Hepatocyte (in vitro differentiated cells): ENCODE results near the gene MAP3K5. TPM values are rescaled to one million over a fixed set of nuclear protein-coding genes. Genes with fewer than 3 reads are reported as not detected.

Experiments
- DNase-seq: peaks from one replicate; pipeline ENCODE4 v3.0.0-alpha.2; 2016; ENCODE audit warnings: low spot score
- H2AFZ ChIP-seq: fragments of 200-600 bp; sonication (generic); 2 replicates; pipeline ENCODE4 v1.6.0; 2016; ENCODE audit warnings: antibody characterized with exemption, mild to moderate bottlenecking
- H3K27ac ChIP-seq: fragments of 200-600 bp; sonication (generic); 2 replicates; pipeline ENCODE4 v1.5.1; 2016; ENCODE audit warnings: mild to moderate bottlenecking
- H3K27me3 ChIP-seq: fragments of 200-600 bp; sonication (generic); 2 replicates; pipeline ENCODE4 v1.6.1; 2016
- H3K36me3 ChIP-seq: fragments of 200-600 bp; sonication (generic); replicated peaks from 2 replicates; pipeline ENCODE4 v1.5.1; 2016; ENCODE audit warnings: low read depth; ENCODE audit not compliant: insufficient read depth
- H3K4me1 ChIP-seq: fragments of 200-600 bp; sonication (generic); 2 replicates; pipeline ENCODE4 v1.5.1; 2016; ENCODE audit warnings: mild to moderate bottlenecking, moderate library complexity; ENCODE audit not compliant: insufficient read depth
- H3K4me2 ChIP-seq: fragments of 200-600 bp; sonication (generic); 2 replicates; pipeline ENCODE4 v1.6.0; 2016
- H3K4me3 ChIP-seq: fragments of 200-600 bp; sonication (generic); 2 replicates; pipeline ENCODE4 v1.5.1; 2016; ENCODE audit warnings: mild to moderate bottlenecking
- H3K79me2 ChIP-seq: fragments of 200-600 bp; sonication (generic); 2 replicates; pipeline ENCODE4 v1.6.0; 2017; ENCODE audit warnings: mild to moderate bottlenecking
- H3K9me2 ChIP-seq: fragments of 200-600 bp; sonication (generic); replicated peaks from 2 replicates; pipeline ENCODE4 v1.6.0; 2017; ENCODE audit warnings: mild to moderate bottlenecking; ENCODE audit not compliant: insufficient read depth
- H3K9me3 ChIP-seq: fragments of 200-600 bp; sonication (generic); 2 replicates; pipeline ENCODE4 v1.5.1; 2016; ENCODE audit warnings: low read depth, mild to moderate bottlenecking
- H4K20me1 ChIP-seq: fragments of 200-600 bp; sonication (generic); 2 replicates; pipeline ENCODE4 v1.6.0; 2016; ENCODE audit warnings: mild to moderate bottlenecking; ENCODE audit not compliant: insufficient read depth, poor library complexity, severe bottlenecking
- EZH2 ChIP-seq: fragments of 200-600 bp; sonication (generic); IDR thresholded peaks from 2 replicates; pipeline ENCODE4 v1.6.1; 2016; ENCODE audit warnings: antibody characterized with exemption, mild to moderate bottlenecking, borderline replicate concordance
- EZH2phosphoT487 ChIP-seq: fragments of 200-600 bp; sonication (generic); IDR thresholded peaks from one replicate; pipeline ENCODE4 v1.6.1; 2018; ENCODE audit warnings: antibody characterized with exemption, mild to moderate bottlenecking, low read depth, moderate library complexity; ENCODE audit not compliant: unreplicated experiment, severe bottlenecking
- WGBS: methylation state at CpG from one replicate; pipeline ENCODE4 v1.1.6; 2016; ENCODE audit warnings: low lambda C conversion rate; ENCODE audit errors: missing lambda C conversion rate; 5-methylcytosine and 5-hydroxymethylcytosine counted together
- polyA plus RNA-seq: library from polyadenylated mRNA; unstranded; fragments of >200 nt; fragmentation: Nextera tagmentation; extraction: Ambion mirVana; gene quantifications from 2 replicates; pipeline ENCODE4 v1.2.1, GENCODE V29; 2016
- total RNA-seq: library from RNA; depleted of rRNA; stranded (reverse); fragments of >200 nt; gene quantifications from 2 replicates; pipeline ENCODE4 v1.2.3, GENCODE V29; 2014
- TF ChIP-seq, protein P1 (sequence below): fragments of 200-600 bp; sonication (generic); IDR thresholded peaks from 2 replicates; pipeline ENCODE4 v1.5.1; 2016; ENCODE audit warnings: antibody characterized with exemption, mild to moderate bottlenecking; ENCODE audit not compliant: poor library complexity

MAP3K5 gene
- total and polyA plus RNA-seq, 2 experiments from 2014 or later = 2.2 to 5.9 TPM

DNA sequence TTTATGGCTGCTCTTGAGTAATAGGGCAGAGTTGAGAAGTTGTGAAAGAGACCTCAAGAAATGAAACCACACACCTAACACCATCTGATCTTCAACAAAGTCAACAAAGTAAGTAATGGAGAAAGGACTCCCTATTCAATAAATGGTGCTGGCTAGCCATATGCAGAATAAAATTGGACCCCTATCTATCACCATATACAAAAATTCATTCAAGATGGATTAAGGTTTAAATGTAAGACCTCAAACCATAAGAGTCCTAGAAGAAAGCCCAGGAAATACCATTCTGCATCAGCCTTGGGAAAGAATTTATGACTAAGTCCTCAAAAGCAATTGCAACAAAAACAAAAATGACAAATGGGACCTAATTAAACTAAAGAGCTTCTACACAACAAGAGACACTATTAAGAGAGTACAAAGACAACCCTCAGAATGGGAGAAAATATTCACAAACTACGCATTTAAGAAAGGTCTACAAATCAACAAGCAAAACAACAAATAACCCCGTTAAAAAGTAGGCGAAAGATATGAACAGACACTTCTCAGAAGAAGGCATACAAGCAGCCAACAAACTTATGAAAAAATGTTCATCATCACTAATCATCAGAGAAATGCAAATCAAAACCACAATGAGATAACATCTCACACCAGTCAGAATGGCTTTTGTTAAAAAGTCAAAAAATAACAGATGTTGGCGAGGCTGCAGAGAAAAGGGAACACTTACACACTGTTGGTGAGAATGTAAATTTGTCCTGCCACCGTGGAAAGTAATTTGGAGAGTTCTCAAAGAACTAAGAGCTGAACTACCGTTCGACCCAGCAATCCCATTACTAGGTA lies 4.0 kb downstream of the MAP3K5 start:
- Histone ChIP-seq H3K27ac (no peak overlapping the region), H3K4me1 (peaks cover 2% of the 10 kb centered on the region), H3K27me3 (no peaks in the 10 kb centered on the region), H3K4me3 (no peak overlapping the region), H3K36me3 (no peaks in the 10 kb centered on the region), H3K9me2 (no peaks in the 10 kb centered on the region), H2AFZ (no peak overlapping the region), H4K20me1 (no peaks in the 10 kb centered on the region), H3K79me2 (peaks cover 5% of the 10 kb centered on the region), H3K4me2 (no peak overlapping the region), H3K9me3 (no peaks in the 10 kb centered on the region)
- TF ChIP-seq, protein P1, sequence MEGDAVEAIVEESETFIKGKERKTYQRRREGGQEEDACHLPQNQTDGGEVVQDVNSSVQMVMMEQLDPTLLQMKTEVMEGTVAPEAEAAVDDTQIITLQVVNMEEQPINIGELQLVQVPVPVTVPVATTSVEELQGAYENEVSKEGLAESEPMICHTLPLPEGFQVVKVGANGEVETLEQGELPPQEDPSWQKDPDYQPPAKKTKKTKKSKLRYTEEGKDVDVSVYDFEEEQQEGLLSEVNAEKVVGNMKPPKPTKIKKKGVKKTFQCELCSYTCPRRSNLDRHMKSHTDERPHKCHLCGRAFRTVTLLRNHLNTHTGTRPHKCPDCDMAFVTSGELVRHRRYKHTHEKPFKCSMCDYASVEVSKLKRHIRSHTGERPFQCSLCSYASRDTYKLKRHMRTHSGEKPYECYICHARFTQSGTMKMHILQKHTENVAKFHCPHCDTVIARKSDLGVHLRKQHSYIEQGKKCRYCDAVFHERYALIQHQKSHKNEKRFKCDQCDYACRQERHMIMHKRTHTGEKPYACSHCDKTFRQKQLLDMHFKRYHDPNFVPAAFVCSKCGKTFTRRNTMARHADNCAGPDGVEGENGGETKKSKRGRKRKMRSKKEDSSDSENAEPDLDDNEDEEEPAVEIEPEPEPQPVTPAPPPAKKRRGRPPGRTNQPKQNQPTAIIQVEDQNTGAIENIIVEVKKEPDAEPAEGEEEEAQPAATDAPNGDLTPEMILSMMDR = no peak
- no peak for TF ChIP-seq EZH2phosphoT487
- DNase-seq = no peak
- 85% methylated on average over 7 of the region's 7 CpGs for WGBS

DNA sequence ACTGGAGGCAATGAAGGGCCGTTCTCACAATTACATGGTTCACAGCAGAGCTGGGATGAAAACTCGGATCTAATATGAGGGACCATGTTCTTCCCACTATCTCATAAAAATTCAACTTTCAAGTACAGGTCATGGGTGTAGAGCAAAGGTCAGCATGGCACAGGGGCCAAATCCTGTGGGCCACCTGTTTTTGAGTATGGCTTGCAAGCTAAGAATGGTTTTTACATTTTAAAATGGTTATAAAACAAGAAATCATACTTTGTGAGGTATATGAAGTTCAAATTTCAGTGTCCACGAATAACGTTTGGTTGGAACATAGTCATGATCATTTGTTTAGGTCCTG lies 4.6 kb downstream of the MAP3K5 start:
- no peak overlapping the region for H3K4me3 ChIP-seq
- no peak overlapping the region for H3K4me2 ChIP-seq

DNA sequence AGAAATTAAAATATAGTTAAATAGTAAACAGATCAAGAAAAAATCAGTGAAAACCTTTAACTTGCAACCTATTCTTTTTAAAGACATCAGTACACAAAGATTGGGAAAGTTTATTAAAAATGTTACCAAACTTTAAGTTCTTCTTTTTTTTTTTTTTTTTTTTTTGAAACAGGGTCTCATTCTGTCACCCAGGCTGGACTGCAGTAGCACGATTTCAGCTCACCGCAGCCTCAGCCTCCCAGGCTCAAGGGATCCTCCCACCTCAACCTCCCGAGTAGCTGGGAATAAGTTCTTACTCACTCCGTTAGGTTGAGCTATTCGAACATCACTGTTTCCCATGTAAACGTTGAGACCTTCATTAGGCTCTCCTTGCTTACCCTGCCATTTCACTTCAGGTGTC lies 5.6 kb downstream of the MAP3K5 start:
- no peak overlapping the region for H3K4me2 ChIP-seq
- H3K4me3 ChIP-seq = no peak overlapping the region
- no peak overlapping the region for H3K27ac ChIP-seq
- DNase-seq = no peak
- H2AFZ ChIP-seq = no peak overlapping the region
- no peaks in the 10 kb centered on the region for H3K4me1 ChIP-seq
- peaks cover 5% of the 10 kb centered on the region for H3K79me2 ChIP-seq
- no peaks in the 10 kb centered on the region for H4K20me1 ChIP-seq
- no peaks in the 10 kb centered on the region for H3K9me2 ChIP-seq
- no peaks in the 10 kb centered on the region for H3K9me3 ChIP-seq
- H3K36me3 ChIP-seq = no peaks in the 10 kb centered on the region
- 89% methylated on average over 6 of the region's 6 CpGs for WGBS
- no peaks in the 10 kb centered on the region for H3K27me3 ChIP-seq
- TF ChIP-seq EZH2 = no peak
- TF ChIP-seq EZH2phosphoT487 = no peak
- TF ChIP-seq, protein P1 = no peak

More for the DNA sequence above, 4.6 kb downstream of the MAP3K5 start:
- DNase-seq = no peak
- Histone ChIP-seq H3K4me1 (no peaks in the 10 kb centered on the region), H3K36me3 (no peaks in the 10 kb centered on the region), H3K9me3 (no peaks in the 10 kb centered on the region), H3K79me2 (peaks cover 5% of the 10 kb centered on the region), H3K9me2 (no peaks in the 10 kb centered on the region), H2AFZ (no peak overlapping the region), H3K27me3 (no peaks in the 10 kb centered on the region), H3K27ac (peak overlapping the region; percentile 38), H4K20me1 (no peaks in the 10 kb centered on the region)
- WGBS = 70% methylated on average over 4 of the region's 4 CpGs
- TF ChIP-seq EZH2 (no peak), EZH2phosphoT487 (no peak)
- TF ChIP-seq, protein P1 = no peak
